GM18909 (cell line): ENCODE measurements around the gene ORM2.

Experiments
- ATAC-seq: cut with Tn5 transposase; IDR thresholded peaks from one replicate; pipeline ENCODE4 v1.9.1; 2021; ENCODE audit warnings: mild to moderate bottlenecking; ENCODE audit not compliant: unreplicated experiment, poor library complexity

ORM2 gene

GRCh38 chr9:114367772-114368569 lies 38.3 kb downstream of the ORM2 start:
- no peak for ATAC-seq

- no peak for ATAC-seq
Measured at GRCh38 chr9:114369216-114370130, 39.8 kb downstream of the ORM2 start.

GRCh38 chr9:114370251-114370967 lies 40.7 kb downstream of the ORM2 start:
- ATAC-seq, result no peak

GRCh38 chr9:114370968-114371320 lies 41.3 kb downstream of the ORM2 start:
- no peak for ATAC-seq

GRCh38 chr9:114371343-114371944 lies 41.8 kb downstream of the ORM2 start:
- ATAC-seq, result no peak

- ATAC-seq, result peak; percentile 41
Measured at GRCh38 chr9:114371973-114372917, 42.6 kb downstream of the ORM2 start.

- peak; percentile 95 for ATAC-seq
Measured at GRCh38 chr9:114372921-114373448, 43.3 kb downstream of the ORM2 start.

- ATAC-seq, result no peak
Measured at GRCh38 chr9:114373960-114374730, 44.5 kb downstream of the ORM2 start.

- no peak for ATAC-seq
Measured at GRCh38 chr9:114374936-114375335, 45.3 kb downstream of the ORM2 start.

- ATAC-seq, result no peak
Measured at GRCh38 chr9:114375386-114376175, 45.9 kb downstream of the ORM2 start.

GRCh38 chr9:114376586-114377445 lies 47.1 kb downstream of the ORM2 start:
- ATAC-seq, result no peak

- no peak for ATAC-seq
Measured at GRCh38 chr9:114378016-114378415, 48.3 kb downstream of the ORM2 start.

GRCh38 chr9:114378883-114379282 lies 49.2 kb downstream of the ORM2 start:
- ATAC-seq, result no peak
